ENCODE measurements around the gene CDH4.

CDH4 gene

GRCh38 chr20:61590236-61590635 is 338.2 kb downstream of the CDH4 start:
- peak; percentile 56 for DNase-seq

- no peak for DNase-seq
Observed at GRCh38 chr20:61593516-61593915, 341.5 kb downstream of the CDH4 start.

GRCh38 chr20:61594198-61594597 is 342.1 kb downstream of the CDH4 start:
- no peak for DNase-seq

GRCh38 chr20:61595216-61595615 is 343.2 kb downstream of the CDH4 start:
- DNase-seq, result no peak

GRCh38 chr20:61596687-61597330 is 344.7 kb downstream of the CDH4 start:
- DNase-seq, result peak; percentile 46

GRCh38 chr20:61597996-61598395 is 345.9 kb downstream of the CDH4 start:
- DNase-seq, result no peak

GRCh38 chr20:61598586-61598985 is 346.5 kb downstream of the CDH4 start:
- no peak for DNase-seq

- peak; percentile 24 for DNase-seq
Observed at GRCh38 chr20:61599061-61599531, 347.0 kb downstream of the CDH4 start.

- DNase-seq, result no peak
Observed at GRCh38 chr20:61599541-61599992, 347.5 kb downstream of the CDH4 start.

GRCh38 chr20:61600016-61600415 is 348.0 kb downstream of the CDH4 start:
- peak; percentile 35 for DNase-seq

GRCh38 chr20:61601361-61601760 is 349.3 kb downstream of the CDH4 start:
- DNase-seq, result no peak

- no peak for DNase-seq
Observed at GRCh38 chr20:61601853-61602252, 349.8 kb downstream of the CDH4 start.

- DNase-seq, result no peak
Observed at GRCh38 chr20:61603715-61604114, 351.7 kb downstream of the CDH4 start.

GRCh38 chr20:61604549-61604948 is 352.5 kb downstream of the CDH4 start:
- DNase-seq, result no peak

- DNase-seq, result no peak
Observed at GRCh38 chr20:61605283-61605682, 353.2 kb downstream of the CDH4 start.

GRCh38 chr20:61605862-61606557 is 353.9 kb downstream of the CDH4 start:
- no peak for DNase-seq

GRCh38 chr20:61608275-61609085 is 356.4 kb downstream of the CDH4 start:
- peak; percentile 54 for DNase-seq

GRCh38 chr20:61609461-61609860 is 357.4 kb downstream of the CDH4 start:
- no peak for DNase-seq

GRCh38 chr20:61611401-61612180 is 359.5 kb downstream of the CDH4 start:
- DNase-seq, result no peak

- DNase-seq, result peak; percentile 50
Observed at GRCh38 chr20:61613917-61614705, 362.1 kb downstream of the CDH4 start.

- DNase-seq, result no peak
Observed at GRCh38 chr20:61614706-61615100, 362.6 kb downstream of the CDH4 start.

- no peak for DNase-seq
Observed at GRCh38 chr20:61615806-61616205, 363.7 kb downstream of the CDH4 start.

Data from RPMI8226 (cell line).